ENCODE data around the gene SEMA4G. TPM values are rescaled to one million over a fixed set of nuclear protein-coding genes. Genes with fewer than 3 reads are reported as not detected.

The SEMA4G gene
- total RNA-seq, 2 donors from 2014 or later = 3.4 to 4.0 TPM

DNA sequence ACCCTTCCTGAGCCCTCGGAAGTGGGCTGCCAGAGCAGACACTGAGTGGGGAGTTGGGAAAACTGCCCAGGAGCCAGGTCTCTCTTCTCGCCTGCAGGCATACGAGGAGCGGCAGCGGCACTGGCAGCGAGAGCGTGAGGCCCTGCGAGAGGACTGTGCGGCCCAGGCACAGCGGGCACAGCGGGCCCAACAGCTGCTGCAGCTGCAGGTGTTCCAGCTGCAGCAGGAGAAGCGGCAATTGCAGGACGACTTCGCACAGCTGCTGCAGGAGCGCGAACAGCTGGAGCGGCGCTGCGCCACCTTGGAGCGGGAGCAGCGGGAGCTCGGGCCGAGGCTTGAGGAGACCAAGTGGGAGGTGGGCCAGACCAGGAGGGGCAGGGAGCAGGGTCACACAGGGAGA lies 36.1 kb downstream of the SEMA4G start:
- Histone ChIP-seq H3K4me1 (peaks cover 0 to 74% of the 10 kb centered on the region in 2 donors), H3K4me3 (no peak overlapping the region), H3K27me3 (no peaks in the 10 kb centered on the region), H3K36me3 (peaks cover 48% of the 10 kb centered on the region), H3K9me3 (no peaks in the 10 kb centered on the region), H3K27ac (no peak overlapping the region)
- no peak for DNase-seq (ENCODE audit: low spot score)
- TF ChIP-seq, protein P1, sequence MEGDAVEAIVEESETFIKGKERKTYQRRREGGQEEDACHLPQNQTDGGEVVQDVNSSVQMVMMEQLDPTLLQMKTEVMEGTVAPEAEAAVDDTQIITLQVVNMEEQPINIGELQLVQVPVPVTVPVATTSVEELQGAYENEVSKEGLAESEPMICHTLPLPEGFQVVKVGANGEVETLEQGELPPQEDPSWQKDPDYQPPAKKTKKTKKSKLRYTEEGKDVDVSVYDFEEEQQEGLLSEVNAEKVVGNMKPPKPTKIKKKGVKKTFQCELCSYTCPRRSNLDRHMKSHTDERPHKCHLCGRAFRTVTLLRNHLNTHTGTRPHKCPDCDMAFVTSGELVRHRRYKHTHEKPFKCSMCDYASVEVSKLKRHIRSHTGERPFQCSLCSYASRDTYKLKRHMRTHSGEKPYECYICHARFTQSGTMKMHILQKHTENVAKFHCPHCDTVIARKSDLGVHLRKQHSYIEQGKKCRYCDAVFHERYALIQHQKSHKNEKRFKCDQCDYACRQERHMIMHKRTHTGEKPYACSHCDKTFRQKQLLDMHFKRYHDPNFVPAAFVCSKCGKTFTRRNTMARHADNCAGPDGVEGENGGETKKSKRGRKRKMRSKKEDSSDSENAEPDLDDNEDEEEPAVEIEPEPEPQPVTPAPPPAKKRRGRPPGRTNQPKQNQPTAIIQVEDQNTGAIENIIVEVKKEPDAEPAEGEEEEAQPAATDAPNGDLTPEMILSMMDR (IDR thresholded peaks at IDR 0.05) = no peak

DNA sequence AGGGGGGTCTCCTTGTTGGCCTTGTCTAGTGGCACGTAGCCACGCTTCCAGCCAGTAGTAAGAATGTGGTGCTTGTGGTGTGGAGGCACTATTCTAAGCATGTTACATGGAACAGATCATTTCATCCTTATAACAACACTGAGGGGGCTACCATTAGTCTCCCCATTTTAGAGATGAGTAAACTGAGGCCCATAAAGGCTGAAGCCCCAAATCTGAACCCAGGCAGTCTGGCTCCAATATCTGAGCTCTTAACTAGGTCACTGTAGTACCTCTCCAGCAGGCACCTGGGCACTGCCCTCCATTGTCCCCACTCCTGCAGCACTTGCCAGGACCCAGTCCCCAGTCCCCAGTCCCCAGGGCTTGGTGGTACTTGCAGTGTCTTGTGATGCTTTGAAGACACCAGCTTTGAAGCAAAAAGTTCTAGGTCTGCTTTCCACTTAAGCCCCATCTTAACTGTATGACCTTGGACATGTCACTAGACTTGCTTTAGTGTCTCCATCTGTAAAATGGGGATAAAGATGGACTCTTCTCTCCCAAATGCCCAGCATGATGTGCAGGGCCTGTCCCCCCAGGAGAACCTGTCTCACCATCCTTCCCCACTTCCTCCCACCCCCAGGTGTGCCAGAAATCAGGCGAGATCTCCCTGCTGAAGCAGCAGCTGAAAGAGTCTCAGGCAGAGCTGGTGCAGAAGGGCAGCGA lies 36.7 kb downstream of the SEMA4G start:
- TF ChIP-seq, protein P1 (IDR thresholded peaks at IDR 0.05) = no peak
- H3K27me3 ChIP-seq = no peaks in the 10 kb centered on the region
- H3K27ac ChIP-seq = no peak overlapping the region
- peaks cover 48% of the 10 kb centered on the region for H3K36me3 ChIP-seq
- no peak for DNase-seq (ENCODE audit: low spot score)
- no peaks in the 10 kb centered on the region for H3K9me3 ChIP-seq
- H3K4me3 ChIP-seq = no peak overlapping the region
- H3K4me1 ChIP-seq = peaks cover 0 to 67% of the 10 kb centered on the region in 2 donors

DNA sequence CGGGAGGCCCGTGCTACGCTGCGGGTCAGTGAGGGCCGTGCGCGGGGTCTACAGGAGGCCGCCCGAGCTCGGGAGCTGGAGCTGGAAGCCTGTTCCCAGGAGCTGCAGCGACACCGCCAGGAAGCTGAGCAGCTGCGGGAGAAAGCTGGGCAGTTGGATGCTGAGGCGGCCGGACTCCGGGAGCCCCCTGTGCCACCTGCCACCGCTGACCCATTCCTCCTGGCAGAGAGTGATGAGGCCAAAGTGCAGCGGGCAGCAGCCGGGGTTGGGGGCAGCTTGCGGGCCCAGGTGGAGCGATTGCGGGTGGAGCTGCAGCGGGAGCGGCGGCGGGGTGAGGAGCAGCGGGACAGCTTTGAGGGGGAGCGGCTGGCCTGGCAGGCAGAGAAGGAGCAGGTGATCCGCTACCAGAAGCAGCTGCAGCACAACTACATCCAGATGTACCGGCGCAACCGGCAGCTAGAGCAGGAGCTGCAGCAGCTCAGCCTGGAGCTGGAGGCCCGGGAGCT lies 37.3 kb downstream of the SEMA4G start:
- no peak for DNase-seq (ENCODE audit: low spot score)
- Histone ChIP-seq H3K36me3 (peaks cover 48% of the 10 kb centered on the region), H3K4me3 (no peak overlapping the region), H3K27ac (peak overlapping the region in 1 of 2 donors; percentile 60), H3K9me3 (no peaks in the 10 kb centered on the region), H3K27me3 (no peaks in the 10 kb centered on the region), H3K4me1 (peaks cover 0 to 62% of the 10 kb centered on the region in 2 donors)
- TF ChIP-seq, protein P1 (IDR thresholded peaks at IDR 0.05) = no peak

DNA sequence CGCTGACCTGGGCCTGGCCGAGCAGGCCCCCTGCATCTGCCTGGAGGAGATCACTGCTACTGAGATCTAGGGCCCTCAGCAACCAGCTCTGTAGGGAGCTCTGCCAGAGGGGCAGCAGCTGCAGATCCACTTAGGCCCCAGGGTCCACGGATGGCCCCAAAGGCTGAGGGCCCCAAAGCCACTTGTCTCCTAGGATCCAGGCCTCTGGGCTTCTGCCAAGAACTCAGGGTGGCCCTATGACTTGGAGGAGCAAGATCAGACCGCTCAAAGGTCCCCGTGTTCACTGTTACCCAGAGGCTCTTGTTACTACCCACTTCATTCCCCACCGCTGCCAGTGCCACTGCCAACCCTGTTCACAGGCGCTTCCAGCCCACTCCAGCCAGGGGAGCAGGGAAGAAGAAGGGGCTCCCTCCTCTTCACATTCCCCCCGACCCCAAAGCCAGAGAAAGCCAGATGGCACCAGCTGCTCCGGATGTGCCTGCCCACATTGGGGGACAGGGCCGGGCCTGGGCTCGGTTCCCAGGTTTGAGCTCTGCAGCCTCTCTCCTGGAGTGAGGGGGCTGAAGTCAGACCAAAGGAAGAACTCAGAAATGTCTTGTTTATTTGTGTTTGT lies 37.9 kb downstream of the SEMA4G start:
- H3K27me3 ChIP-seq = no peaks in the 10 kb centered on the region
- TF ChIP-seq, protein P1 (IDR thresholded peaks at IDR 0.05) = no peak
- no peak overlapping the region for H3K4me3 ChIP-seq
- H3K36me3 ChIP-seq = peaks cover 48% of the 10 kb centered on the region
- DNase-seq (ENCODE audit: low spot score) = no peak
- no peaks in the 10 kb centered on the region for H3K9me3 ChIP-seq
- peaks cover 0 to 62% of the 10 kb centered on the region in 2 donors for H3K4me1 ChIP-seq
- H3K27ac ChIP-seq = peak overlapping the region; percentile 27 to 60

DNA sequence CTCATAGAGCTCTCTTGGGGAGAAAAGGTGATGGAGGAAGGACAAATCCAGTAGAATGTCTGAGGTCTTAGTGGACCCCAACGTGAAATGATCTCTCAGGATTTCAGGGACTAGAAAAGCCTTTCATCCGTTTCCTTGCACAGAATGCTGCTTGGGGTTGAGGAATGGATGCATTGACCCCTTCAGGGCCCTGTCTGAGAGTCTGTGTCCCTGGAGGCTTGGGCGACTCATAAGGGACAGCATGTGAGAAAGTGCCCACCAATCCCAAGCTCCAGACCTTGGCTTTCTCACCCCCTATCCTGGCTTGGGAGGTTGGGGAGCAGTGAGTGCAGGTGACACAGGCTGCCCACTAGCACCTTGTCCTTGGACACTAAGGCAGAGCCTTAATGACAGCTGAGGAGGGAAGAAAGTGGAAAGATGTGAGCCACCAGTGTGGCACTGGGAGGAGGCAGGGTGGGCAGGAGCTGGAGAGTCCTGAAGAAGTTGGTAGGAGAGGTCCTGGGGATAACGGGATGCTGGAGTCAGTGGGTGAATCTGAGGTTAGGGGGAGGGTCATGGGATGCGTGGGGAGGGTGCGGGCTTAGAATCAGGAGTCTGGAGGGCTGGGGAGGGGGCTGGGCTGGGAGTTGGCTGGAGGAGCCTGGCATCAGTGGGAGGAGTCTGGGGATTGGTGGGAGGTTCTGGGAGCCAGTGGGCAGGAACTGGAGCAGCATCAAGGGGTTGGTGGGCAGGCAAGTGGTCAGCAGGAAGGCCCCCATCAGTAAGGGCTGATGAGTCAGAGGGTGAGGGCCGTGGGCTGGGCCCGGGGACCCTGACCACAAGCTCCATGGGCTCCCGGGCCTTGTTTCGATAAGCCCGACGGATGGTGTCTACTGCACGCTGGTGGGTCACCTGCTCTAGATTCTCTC lies 38.9 kb downstream of the SEMA4G start:
- Histone ChIP-seq H3K9me3 (no peaks in the 10 kb centered on the region), H3K27ac (peak overlapping the region in 1 of 2 donors; percentile 7), H3K4me1 (peaks cover 0 to 66% of the 10 kb centered on the region in 2 donors), H3K36me3 (peaks cover 39% of the 10 kb centered on the region), H3K27me3 (no peaks in the 10 kb centered on the region), H3K4me3 (no peak overlapping the region)
- no peak for DNase-seq (ENCODE audit: low spot score)
- TF ChIP-seq, protein P1 (IDR thresholded peaks at IDR 0.05) = no peak
